Type B pancreatic cell (in vitro differentiated cells): ENCODE measurements around the gene STARD13. TPM values are rescaled to one million over a fixed set of nuclear protein-coding genes. Genes with fewer than 3 reads are reported as not detected.

ENCODE experiments used
- DNase-seq: peaks from one replicate; pipeline ENCODE4 v3.0.0; 2021; ENCODE audit warnings: mixed read lengths; ENCODE audit not compliant: unreplicated experiment; ENCODE audit errors: extremely low spot score
- H3K27ac Mint-ChIP-seq: 2 replicates; pipeline ENCODE4 v1.8.0; 2021; ENCODE audit warnings: mild to moderate bottlenecking, mixed read lengths
- H3K27me3 Mint-ChIP-seq: 2 replicates; pipeline ENCODE4 v1.8.0; 2021; ENCODE audit warnings: mixed read lengths
- H3K36me3 Mint-ChIP-seq: 2 replicates; pipeline ENCODE4 v1.8.0; 2021; ENCODE audit warnings: mixed read lengths
- H3K4me1 Mint-ChIP-seq: one replicate; pipeline ENCODE4 v1.8.0; 2021; ENCODE audit warnings: mixed read lengths; ENCODE audit not compliant: unreplicated experiment
- H3K4me3 Mint-ChIP-seq: 2 replicates; pipeline ENCODE4 v1.8.0; 2021; ENCODE audit warnings: mild to moderate bottlenecking, mixed read lengths
- H3K9me3 Mint-ChIP-seq: 2 replicates; pipeline ENCODE4 v1.8.0; 2021; ENCODE audit warnings: mixed read lengths
- total RNA-seq: library from RNA; stranded (reverse); gene quantifications from 2 replicates; pipeline ENCODE4 v1.2.1, GENCODE V29; 2021; ENCODE audit warnings: low replicate concordance
- TF ChIP-seq, protein P1 (sequence below): fragments of 200-600 bp; sonication (generic); conservative IDR thresholded peaks from 2 replicates; pipeline ENCODE4 v1.5.0; 2021; ENCODE audit warnings: antibody characterized with exemption, mild to moderate bottlenecking

STARD13 gene
- total RNA-seq, 1 donor from 2014 or later, result 12.1 TPM

DNA sequence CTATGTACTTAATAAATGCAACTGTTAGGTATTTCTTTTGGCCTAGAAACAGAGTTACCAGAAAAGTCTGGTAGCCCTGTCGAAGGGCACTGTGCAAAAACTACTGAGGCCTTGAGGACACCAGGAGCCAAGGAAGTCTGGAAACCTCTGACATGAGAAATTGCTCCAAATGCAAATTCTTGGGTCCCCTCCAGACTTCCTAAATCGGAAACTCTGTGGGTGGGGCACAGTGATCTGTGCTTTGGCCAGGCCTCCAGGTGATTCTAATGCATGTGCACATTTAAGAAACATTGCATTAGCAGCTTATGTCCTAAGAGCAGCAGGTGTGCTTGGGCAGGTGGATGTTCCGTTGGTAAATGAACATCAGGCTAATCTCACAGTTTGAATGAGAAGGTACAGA is 50.0 kb downstream of the STARD13 start:
- TF ChIP-seq, protein P1, sequence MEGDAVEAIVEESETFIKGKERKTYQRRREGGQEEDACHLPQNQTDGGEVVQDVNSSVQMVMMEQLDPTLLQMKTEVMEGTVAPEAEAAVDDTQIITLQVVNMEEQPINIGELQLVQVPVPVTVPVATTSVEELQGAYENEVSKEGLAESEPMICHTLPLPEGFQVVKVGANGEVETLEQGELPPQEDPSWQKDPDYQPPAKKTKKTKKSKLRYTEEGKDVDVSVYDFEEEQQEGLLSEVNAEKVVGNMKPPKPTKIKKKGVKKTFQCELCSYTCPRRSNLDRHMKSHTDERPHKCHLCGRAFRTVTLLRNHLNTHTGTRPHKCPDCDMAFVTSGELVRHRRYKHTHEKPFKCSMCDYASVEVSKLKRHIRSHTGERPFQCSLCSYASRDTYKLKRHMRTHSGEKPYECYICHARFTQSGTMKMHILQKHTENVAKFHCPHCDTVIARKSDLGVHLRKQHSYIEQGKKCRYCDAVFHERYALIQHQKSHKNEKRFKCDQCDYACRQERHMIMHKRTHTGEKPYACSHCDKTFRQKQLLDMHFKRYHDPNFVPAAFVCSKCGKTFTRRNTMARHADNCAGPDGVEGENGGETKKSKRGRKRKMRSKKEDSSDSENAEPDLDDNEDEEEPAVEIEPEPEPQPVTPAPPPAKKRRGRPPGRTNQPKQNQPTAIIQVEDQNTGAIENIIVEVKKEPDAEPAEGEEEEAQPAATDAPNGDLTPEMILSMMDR, result no peak
- peaks cover 2% of the 10 kb centered on the region for H3K4me1 Mint-ChIP-seq
- H3K9me3 Mint-ChIP-seq, result peaks cover 13% of the 10 kb centered on the region
- peaks cover 25% of the 10 kb centered on the region for H3K36me3 Mint-ChIP-seq
- no peaks in the 10 kb centered on the region for H3K27me3 Mint-ChIP-seq
- no peak overlapping the region for H3K27ac Mint-ChIP-seq
- H3K4me3 Mint-ChIP-seq, result no peak overlapping the region
- no peak for DNase-seq

DNA sequence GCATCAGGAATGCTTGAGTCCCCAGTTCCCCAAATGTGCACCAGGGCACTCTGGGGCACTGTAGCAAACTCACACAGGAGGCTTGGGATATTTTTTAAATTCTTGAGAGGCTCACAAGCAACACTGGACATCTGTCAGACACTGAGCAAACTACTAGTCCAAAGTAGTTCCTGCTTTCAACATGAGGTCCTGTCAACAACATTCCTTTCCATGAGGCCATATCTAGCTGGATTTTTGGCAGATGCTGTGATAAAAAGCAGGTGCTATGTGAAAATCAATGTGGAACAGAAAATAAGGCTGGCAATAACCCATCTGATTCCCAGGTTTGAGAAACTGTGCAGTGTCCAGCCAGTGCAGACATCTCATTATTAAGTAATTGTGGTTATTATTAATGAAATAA is 50.5 kb downstream of the STARD13 start:
- Mint-ChIP-seq H3K27ac (no peak overlapping the region), H3K4me1 (peaks cover 7% of the 10 kb centered on the region), H3K4me3 (no peak overlapping the region), H3K9me3 (peaks cover 10% of the 10 kb centered on the region), H3K36me3 (peaks cover 26% of the 10 kb centered on the region), H3K27me3 (no peaks in the 10 kb centered on the region)
- no peak for DNase-seq
- TF ChIP-seq, protein P1, result no peak

DNA sequence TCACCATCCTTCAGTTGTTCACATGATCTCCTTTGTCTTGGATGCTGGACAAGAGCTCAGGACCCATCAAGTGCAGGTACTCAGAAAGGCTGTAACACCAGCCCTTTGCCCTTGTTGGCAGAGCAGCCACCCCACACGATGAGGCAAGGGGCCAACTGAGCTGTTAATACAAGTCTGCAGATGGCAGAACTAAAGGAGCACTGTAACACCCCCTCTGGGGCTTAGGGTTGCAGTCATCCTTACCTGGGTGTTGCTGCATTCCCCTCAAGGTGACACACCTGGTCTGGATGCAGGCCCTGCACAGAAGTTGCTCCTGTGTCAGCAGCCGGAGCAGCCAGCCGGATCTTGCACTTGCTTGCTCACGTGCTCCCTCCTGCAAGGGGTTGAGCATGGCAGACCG is 52.0 kb downstream of the STARD13 start:
- TF ChIP-seq, protein P1, result no peak
- Mint-ChIP-seq H3K4me3 (no peak overlapping the region), H3K27me3 (no peaks in the 10 kb centered on the region), H3K4me1 (peaks cover 22% of the 10 kb centered on the region), H3K9me3 (peaks cover 7% of the 10 kb centered on the region), H3K36me3 (peaks cover 26% of the 10 kb centered on the region), H3K27ac (no peak overlapping the region)
- DNase-seq, result no peak

DNA sequence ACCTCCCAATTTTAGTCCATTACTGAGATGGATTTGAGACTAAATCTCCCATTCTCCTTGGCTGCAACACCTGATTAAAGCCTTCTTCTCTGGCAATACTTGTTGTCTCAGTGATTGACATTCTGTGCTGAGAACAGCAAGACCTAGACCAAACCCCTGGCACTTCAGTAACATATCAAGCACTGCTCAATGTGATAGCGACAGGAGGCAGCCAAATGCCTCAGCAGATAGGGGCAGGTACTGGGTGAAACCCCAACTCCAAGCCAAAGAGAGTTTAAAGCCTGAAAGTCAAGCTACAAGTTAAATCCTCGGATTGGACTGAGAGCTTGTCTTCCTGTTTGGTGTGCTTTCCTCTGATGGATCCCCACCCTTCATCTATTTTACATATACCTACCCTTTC is 52.7 kb downstream of the STARD13 start:
- Mint-ChIP-seq H3K9me3 (peaks cover 7% of the 10 kb centered on the region), H3K27me3 (no peaks in the 10 kb centered on the region), H3K4me1 (peaks cover 25% of the 10 kb centered on the region), H3K4me3 (no peak overlapping the region), H3K27ac (no peak overlapping the region), H3K36me3 (peaks cover 26% of the 10 kb centered on the region)
- DNase-seq, result no peak
- TF ChIP-seq, protein P1, result no peak

DNA sequence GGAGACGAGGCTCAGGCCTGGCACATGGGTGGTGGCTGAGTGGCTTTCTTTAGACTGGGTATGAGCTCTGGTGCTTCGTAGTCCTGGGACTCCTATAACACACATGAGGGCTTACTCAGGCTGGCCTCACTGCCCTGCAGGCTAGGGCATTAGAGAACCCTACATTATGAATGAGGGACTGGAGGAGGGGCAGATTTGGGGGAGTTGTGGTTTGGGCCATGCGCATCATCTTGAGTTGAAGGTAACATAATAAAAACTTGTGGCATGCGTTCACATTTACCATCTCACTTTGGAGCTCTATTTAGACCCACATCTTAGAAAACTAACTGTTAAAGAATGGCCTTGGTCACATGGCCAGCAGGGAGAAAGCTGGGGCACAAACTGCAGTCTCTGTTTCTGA is 54.2 kb downstream of the STARD13 start:
- Mint-ChIP-seq H3K27ac (no peak overlapping the region), H3K4me3 (no peak overlapping the region), H3K4me1 (peaks cover 29% of the 10 kb centered on the region), H3K36me3 (peaks cover 21% of the 10 kb centered on the region), H3K27me3 (no peaks in the 10 kb centered on the region), H3K9me3 (peaks cover 7% of the 10 kb centered on the region)
- DNase-seq, result no peak
- TF ChIP-seq, protein P1, result no peak
